GM21447 (cell line): ENCODE measurements around the gene OARD1.
A peak's percentile ranks its signal among the peaks of the same experiment; 100 is the strongest.
"Not testable (repeated sequence)": the region's sequence is repeated elsewhere in the genome, so short reads cannot be mapped to it uniquely, and the experiment has no call there.

Experiments used
- ATAC-seq: cut with Tn5 transposase; IDR thresholded peaks from one replicate; pipeline ENCODE4 v1.9.1; 2021; ENCODE audit not compliant: unreplicated experiment

The OARD1 gene

GRCh38 chr6:41028561-41029412 lies 43.4 kb downstream of the OARD1 start:
- ATAC-seq, result peak; percentile 46

GRCh38 chr6:41027799-41028560 lies 44.2 kb downstream of the OARD1 start:
- peak; percentile 78 for ATAC-seq

DNA sequence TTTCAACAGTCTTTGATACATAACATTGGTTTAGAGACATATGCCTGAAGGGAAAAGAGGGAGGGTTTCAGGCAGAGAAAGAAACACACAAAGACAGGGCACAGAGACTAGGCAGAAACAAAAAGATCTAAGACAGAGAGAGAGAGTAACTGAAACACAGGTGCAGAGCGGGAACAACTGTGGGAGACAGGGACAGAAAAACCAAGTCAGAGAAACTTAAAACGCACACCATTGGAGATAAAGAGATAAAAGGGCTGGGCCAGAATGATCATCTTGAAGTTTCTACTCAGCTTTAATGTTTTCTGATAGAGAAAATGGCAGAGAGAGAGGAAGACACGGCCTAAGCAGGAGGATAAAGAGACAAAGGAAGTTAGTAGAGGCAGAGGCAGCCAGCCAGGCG lies 44.9 kb downstream of the OARD1 start:
- no peak for ATAC-seq

- ATAC-seq, result no peak
These were observed 46.1 kb downstream of the OARD1 start for GRCh38 chr6:41025966-41026530.

- ATAC-seq, result no peak
These were observed 49.0 kb downstream of the OARD1 start for GRCh38 chr6:41023114-41023513.

DNA sequence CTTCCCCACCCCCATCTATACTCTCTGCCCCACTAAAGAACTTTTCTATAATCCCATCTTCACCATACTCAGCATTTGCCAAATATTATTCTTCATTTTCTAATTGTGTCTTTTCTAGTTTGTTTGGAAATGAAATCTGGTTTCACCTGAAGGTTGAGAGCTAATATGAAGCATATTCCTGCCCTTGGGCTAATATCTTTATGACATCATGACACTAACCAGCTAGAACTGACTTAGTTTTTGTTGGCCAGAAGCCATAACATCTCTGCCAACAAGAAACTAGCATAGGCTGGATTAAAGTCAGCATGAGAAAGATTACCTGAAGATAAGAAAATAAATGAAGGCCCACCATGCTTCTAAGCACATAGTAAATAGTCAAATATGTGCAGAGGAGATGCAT lies 49.9 kb downstream of the OARD1 start:
- ATAC-seq, result no peak

- no peak for ATAC-seq
These were observed 50.3 kb downstream of the OARD1 start for GRCh38 chr6:41021832-41022231.

GRCh38 chr6:41017663-41018062 lies 54.5 kb downstream of the OARD1 start:
- no peak for ATAC-seq

- not testable (repeated sequence) for ATAC-seq
These were observed 56.3 kb downstream of the OARD1 start for GRCh38 chr6:41015860-41016259.

- ATAC-seq, result no peak
These were observed 57.4 kb downstream of the OARD1 start for GRCh38 chr6:41014780-41015179.
